Stimulated activated CD4-positive, alpha-beta T cell treated with anti-CD3 and anti-CD28 coated beads, TNF-alpha, amount 100 ng/mL, for 4 hours (primary cell): ENCODE results near the gene PRKCZ.

Experiments
- DNase-seq, 3 experiments: peaks; one replicate each; pipeline ENCODE4 v3.0.0-alpha.2; 2020; ENCODE audit warnings: low read depth in 3 of 3

Gene PRKCZ

GRCh38 chr1:2209400-2210083 lies 159.3 kb downstream of the PRKCZ start:
- DNase-seq = no peak

GRCh38 chr1:2210084-2210653 lies 160.0 kb downstream of the PRKCZ start:
- no peak for DNase-seq

GRCh38 chr1:2210786-2211185 lies 160.6 kb downstream of the PRKCZ start:
- no peak for DNase-seq

GRCh38 chr1:2212274-2212531 lies 162.0 kb downstream of the PRKCZ start:
- no peak for DNase-seq

DNA sequence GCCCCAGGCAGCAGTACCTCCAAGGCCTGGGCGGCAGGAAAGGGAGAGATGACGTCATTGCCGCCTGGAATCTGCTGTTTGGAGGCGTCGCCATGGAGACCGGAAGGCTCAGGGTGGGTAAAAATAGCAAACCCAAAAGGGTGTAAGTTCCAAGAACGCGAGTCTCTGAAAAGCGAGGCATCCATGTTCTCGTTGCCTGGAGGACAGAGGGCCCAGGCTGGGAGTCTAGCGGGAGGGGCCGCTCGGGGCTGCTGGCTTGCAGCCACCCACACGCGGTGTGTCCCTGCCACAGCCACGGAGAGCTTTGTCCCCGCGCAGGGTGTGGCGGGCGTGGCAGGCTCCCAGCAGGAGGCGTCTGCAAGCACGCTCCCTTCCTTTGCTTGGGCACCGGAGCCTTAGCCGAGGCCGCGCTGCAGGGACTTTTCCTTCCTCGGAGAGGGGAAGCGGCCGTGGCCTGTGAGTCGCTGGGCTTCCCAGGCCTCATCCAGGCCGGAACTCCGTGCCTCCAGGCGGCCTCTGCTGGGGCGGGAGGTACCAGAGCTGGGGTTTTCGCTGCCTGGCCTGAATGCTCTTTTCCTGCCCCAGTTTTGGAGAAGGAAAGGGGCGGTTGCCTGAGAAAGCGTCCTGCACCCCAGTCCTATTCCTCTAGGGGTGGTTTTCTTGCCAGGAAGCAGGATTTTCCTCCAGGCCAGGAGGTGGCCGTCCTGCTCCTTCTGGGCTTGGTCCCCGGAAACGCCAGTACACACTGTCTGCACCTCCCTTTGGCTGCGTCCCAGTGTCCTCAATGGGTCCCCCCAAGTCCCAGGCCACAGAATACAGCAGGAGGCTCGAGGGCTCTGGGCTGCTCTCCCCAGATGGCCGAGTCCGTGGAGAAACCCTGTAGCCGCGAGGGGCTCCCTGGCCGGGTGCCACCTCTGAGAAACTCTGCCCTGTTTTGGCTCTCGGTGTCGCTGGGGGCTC lies 162.6 kb downstream of the PRKCZ start:
- no peak for DNase-seq

DNA sequence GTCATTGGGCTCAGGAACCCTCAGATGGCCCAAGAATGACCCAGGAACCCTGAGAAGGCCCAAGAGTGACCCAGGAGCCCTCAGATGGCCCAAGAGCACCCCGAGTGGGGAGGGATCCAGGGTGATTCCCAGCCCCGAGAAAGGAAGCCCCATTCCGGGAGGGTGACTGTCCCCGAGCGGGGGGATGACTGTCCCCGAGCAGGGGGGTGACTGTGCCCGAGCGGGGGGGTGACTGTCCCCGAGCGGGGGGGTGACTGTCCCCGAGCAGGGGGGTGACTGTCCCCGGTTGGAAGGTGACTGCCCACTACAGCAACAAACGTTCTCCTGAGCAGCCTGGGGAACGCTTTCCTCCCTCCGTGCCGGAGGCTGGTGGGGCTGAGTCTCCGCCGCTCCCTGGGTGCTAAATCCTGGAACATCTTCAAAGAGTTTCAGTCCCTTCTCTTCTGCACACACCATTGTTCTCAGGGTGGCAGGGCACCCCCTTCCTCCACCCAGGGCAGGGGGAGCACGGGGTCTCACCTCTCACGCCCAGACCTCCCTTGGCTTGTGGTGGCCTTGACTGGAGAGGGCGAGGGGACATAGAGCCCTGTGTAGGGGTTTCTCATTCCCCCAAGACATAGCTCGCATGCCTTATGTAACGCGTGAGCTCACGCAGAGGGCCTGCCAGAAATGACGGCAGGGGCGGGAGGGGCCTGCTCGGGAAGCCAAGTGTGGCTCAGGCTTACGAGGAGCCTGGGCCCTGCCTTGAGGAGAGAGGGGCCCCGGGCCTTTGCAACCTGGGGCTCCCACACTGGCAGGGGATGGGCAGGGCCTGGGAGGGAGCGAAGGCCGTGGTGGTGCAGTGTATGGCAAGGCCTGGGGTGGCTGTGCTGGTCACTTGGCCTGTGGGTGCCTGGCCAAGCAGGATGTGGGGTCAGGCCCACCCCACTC lies 163.6 kb downstream of the PRKCZ start:
- DNase-seq = no peak

DNA sequence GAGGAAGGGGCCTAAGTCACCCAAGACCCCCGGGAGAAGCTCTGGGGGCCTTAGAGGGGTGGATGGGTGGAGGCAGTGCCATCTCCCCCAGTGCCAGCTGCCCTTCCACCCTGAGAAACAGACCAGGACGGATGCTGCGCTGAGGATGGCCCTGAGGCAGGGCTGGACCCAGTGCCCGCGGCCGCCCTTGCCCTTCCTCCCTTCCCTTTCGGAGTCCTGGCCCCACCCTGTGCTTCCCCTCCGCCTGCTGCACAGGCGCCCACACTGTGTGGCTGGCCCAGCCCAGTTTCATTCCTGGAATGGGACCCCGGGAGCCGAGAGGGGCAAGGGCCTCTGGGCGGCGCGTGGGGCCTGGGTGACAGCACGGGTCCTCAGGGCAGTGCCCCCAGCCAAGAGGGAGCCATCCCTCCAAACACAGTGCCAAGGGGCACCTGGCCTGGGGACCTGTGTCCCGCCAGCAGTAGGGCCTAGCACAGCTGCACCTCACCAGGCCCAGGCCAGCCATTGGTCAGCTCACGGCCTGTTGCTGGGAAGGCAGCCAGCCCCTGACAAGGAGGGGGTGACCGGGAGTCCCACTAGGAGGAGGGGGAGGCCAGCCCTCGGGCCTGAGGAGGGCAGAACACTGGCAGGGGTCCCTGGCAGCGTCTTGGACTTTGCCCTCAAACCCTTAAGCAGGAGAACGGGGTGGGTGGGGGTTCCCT lies 164.5 kb downstream of the PRKCZ start:
- no peak for DNase-seq

- DNase-seq = no peak
These were observed 165.1 kb downstream of the PRKCZ start for GRCh38 chr1:2215329-2215728.

DNA sequence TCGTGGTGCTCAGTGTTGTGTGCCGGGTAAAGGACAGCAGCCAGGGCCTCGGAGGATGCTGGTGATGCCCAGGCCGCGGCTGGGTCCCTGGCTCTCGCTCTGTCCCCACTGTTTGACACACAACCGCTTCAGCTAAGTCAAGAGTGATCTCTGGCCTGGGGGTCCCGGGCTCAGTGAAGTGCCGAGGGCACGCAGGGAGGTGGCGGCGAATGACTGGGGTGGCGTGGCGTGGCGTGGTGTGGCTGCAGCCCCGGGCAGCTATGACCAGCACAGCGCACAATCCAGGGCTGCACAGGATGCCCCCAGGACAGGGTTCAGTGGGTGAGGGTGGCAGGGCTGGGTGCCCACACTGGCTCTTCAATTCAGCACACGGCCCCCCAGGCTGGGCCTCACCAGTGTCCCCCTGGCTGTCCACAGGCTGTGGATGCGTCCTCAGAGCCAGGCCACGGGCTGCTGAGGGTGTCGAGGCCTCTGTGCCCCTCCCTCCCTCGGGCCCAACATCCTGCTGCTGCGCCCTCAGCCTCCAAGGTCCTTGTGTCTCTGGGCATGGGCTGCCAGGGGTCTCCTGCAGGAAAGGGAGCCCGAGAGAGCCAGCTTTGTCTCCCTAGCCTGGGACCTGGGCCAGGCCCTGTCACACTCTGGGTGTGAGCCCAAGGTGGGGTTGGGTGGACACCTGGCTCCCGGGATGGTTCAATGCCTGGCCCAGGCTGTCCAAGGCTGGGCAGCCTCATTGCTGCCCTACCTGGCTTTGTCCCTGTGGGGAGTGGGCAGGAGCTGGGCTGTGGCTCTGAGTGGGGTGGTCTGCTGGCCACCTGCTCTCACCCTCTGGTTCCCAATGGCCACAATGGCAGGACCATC lies 165.9 kb downstream of the PRKCZ start:
- no peak for DNase-seq

DNA sequence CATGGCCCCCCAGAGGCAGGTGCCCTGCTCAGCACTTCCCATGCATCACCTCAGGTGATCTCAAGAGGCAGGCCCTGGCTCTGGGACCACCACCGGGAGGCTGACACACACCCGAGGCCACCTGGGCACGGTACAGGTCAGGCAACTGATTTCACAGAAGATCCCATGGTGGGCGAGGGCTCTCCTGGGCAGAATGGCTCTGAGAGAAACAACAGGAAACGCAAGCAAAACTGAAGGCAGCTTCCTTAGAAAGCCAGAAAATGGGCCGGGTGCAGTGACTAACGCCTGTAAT lies 166.5 kb downstream of the PRKCZ start:
- no peak for DNase-seq

GRCh38 chr1:2221271-2221670 lies 171.1 kb downstream of the PRKCZ start:
- DNase-seq = no peak

GRCh38 chr1:2224170-2224584 lies 174.0 kb downstream of the PRKCZ start:
- DNase-seq = no peak

- DNase-seq = no peak
These were observed 174.6 kb downstream of the PRKCZ start for GRCh38 chr1:2224631-2225428.

GRCh38 chr1:2226525-2227345 lies 176.5 kb downstream of the PRKCZ start:
- no peak for DNase-seq

DNA sequence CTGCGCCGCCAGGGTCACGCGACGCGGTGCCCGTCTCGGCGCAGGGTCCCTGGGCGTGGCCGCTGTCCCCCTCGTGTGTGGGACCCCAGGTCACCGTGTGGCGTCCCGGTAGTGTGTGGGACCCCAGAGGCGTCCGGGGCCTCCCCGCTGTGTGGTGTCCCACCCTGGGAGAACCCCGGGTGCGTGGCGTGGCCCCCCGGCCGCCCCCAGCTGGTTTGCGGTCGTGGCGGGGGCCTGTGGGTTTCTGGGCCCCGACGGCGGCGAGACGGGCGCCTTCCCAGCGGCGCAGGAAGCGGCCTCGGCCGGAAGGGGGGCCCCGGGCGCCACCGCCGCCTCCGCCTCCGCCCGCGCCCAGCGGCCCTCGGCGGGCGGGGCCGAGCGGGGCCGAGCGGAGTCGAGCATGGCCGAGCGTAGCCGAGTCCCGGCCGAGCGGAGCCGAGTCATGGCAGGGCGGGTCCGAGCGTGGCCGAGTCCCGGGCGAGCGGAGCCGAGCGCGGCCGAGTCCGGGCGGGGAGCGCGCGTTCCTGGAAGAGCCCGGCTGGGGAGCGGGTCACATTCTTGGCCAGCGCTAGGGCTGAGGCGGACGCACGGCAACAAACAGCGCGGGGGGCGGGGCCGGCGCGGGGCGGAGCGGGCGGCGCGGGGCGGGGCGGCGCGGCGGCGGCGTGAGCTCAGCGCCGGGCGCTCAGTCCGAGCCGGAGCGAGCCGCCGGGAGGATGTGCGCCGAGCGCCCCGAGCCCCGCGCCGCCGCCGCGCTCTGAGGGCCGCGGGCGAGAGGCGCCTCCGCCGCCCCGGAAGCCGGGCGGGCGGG lies 177.3 kb downstream of the PRKCZ start:
- peak; percentile 84 to 90 (median 84) for DNase-seq

DNA sequence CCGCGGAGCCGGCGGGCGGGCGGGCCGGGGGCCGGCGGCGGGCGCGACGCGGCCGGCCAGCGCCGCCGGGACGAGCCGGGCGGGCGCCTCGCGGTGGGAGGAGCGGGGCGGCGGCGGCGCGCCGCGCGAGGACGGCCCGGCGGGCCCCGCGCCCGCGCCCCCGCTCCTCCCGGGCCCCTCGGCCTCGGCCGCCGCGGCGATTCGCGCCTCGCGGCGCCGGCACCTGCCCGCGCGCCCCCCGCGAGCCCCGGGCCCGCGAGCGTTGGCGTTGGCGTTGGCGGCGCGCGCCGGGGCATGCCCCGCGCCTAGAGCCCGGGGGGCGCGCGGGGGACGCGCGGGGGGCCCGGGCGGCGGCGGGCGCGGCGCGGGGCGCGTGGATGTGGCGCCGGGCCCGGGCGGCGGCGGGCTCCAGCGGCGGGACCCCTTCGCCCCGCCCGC lies 178.0 kb downstream of the PRKCZ start, which contains the start of gene SKI:
Gene SKI, plus strand, starts transcription at position 163 of the 438 bp plus-strand sequence. CDS start 448 bp downstream, outside the sequence.
- no peak for DNase-seq

DNA sequence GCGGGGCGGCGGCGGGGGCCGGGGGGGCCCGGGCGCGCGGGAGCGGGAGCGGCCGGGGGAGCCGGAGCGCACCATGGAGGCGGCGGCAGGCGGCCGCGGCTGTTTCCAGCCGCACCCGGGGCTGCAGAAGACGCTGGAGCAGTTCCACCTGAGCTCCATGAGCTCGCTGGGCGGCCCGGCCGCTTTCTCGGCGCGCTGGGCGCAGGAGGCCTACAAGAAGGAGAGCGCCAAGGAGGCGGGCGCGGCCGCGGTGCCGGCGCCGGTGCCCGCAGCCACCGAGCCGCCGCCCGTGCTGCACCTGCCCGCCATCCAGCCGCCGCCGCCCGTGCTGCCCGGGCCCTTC lies 178.5 kb downstream of the PRKCZ start:
- DNase-seq = no peak
